HEK293T (cell line): ENCODE results near the gene NDUFS3.

Source experiments
- BHLHE40 ChIP-seq: fragments of 450-650 bp; IDR thresholded peaks from 2 replicates; pipeline ENCODE4 v1.6.1; 2016; ENCODE audit warnings: mild to moderate bottlenecking, moderate library complexity, borderline replicate concordance
- CTBP1 ChIP-seq: fragments of 450-650 bp; IDR thresholded peaks from 2 replicates; pipeline ENCODE4 v1.6.1; 2016; ENCODE audit warnings: borderline replicate concordance
- ELF4 ChIP-seq: fragments of 450-650 bp; IDR thresholded peaks from 2 replicates; pipeline ENCODE4 v1.6.1; 2017; ENCODE audit warnings: antibody characterized with exemption
- FOXK2 ChIP-seq: fragments of 450-650 bp; IDR thresholded peaks from 2 replicates; pipeline ENCODE4 v1.6.1; 2016; ENCODE audit warnings: mild to moderate bottlenecking
- FOXM1 ChIP-seq: fragments of 450-650 bp; IDR thresholded peaks from 2 replicates; pipeline ENCODE4 v1.6.1; 2017; ENCODE audit warnings: mild to moderate bottlenecking, borderline replicate concordance
- PKNOX1 ChIP-seq: fragments of 450-650 bp; IDR thresholded peaks from 2 replicates; pipeline ENCODE4 v1.6.1; 2016
- SP1 ChIP-seq: fragments of 450-650 bp; IDR thresholded peaks from 2 replicates; pipeline ENCODE4 v1.6.1; 2017
- SUZ12 ChIP-seq: fragments of 450-650 bp; IDR thresholded peaks from 2 replicates; pipeline ENCODE4 v1.6.1; 2016; ENCODE audit warnings: mild to moderate bottlenecking
- TARDBP ChIP-seq: fragments of 450-650 bp; IDR thresholded peaks from 2 replicates; pipeline ENCODE4 v1.6.1; 2016
- ZNF384 ChIP-seq: fragments of 450-650 bp; IDR thresholded peaks from 2 replicates; pipeline ENCODE4 v1.6.1; 2016

GRCh38 chr11:47599902-47600301, 21.0 kb downstream of the NDUFS3 start:
- TF ChIP-seq BHLHE40 (no peak), SP1 (no peak), CTBP1 (no peak), SUZ12 (no peak), TARDBP (no peak), FOXM1 (no peak), ELF4 (no peak), FOXK2 (no peak), ZNF384 (no peak), PKNOX1 (no peak)
